Upper lobe of left lung (tissue), 4 donors: Measurements from ENCODE around the gene FAM227B.

Source experiments
- EP300 ChIP-seq, 4 donors: sonication (generic); formaldehyde crosslinking; IDR thresholded peaks; one replicate each; pipeline ENCODE4 v1.5.1; 2017; ENCODE audit warnings: antibody characterized with exemption in 4 of 4, control low read depth in 2 of 4
- POLR2A ChIP-seq, 4 donors: fragments of 450-650 bp; IDR thresholded peaks; one replicate each; pipeline ENCODE4 v1.5.1; 2016 to 2017; ENCODE audit warnings: antibody characterized with exemption in 4 of 4, mild to moderate bottlenecking in 2 of 4
- TF ChIP-seq, protein P1 (sequence below), 6 experiments: fragments of 450-650 bp in 4 of 6; fragments of 200-600 bp in 2 of 6; sonication (generic) in 2 of 6; IDR thresholded peaks; one replicate each; pipeline ENCODE4 v1.5.1; 2016 to 2019; ENCODE audit warnings: antibody characterized with exemption in 6 of 6

DNA sequence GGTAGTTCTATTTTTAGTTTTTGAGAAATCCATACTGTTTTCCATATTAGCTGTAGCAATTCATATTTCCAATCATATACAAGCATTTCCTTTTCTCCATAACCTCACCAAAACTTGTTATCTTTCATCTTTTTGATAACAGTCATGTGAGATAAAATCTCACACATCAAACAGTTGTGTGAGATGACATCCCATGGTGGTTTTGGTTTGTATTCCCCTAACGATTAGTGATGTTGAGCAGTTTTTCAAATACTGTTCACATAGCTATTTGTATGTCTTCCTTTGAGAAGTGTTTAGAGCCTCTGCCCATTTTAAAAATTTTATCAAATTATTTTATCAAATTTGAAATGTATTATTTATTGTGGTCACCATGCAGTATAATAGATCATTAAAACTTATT, 50.4 kb downstream of the FAM227B start:
- TF ChIP-seq, protein P1, sequence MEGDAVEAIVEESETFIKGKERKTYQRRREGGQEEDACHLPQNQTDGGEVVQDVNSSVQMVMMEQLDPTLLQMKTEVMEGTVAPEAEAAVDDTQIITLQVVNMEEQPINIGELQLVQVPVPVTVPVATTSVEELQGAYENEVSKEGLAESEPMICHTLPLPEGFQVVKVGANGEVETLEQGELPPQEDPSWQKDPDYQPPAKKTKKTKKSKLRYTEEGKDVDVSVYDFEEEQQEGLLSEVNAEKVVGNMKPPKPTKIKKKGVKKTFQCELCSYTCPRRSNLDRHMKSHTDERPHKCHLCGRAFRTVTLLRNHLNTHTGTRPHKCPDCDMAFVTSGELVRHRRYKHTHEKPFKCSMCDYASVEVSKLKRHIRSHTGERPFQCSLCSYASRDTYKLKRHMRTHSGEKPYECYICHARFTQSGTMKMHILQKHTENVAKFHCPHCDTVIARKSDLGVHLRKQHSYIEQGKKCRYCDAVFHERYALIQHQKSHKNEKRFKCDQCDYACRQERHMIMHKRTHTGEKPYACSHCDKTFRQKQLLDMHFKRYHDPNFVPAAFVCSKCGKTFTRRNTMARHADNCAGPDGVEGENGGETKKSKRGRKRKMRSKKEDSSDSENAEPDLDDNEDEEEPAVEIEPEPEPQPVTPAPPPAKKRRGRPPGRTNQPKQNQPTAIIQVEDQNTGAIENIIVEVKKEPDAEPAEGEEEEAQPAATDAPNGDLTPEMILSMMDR (IDR thresholded peaks at IDR 0.05): no peak
- no peak for TF ChIP-seq POLR2A (IDR thresholded peaks at IDR 0.05)
- TF ChIP-seq EP300 (IDR thresholded peaks at IDR 0.05): no peak
